EH (cell line): ENCODE results near the gene UBE2R2.
"Not testable (repeated sequence)": the region's sequence is repeated elsewhere in the genome, so short reads cannot be mapped to it uniquely, and the experiment has no call there.

Experiments
- DNase-seq: peaks from one replicate; pipeline ENCODE4 v3.0.0-alpha.2; 2015; ENCODE audit warnings: low read depth

Gene UBE2R2

GRCh38 chr9:33927694-33928093, 110.7 kb downstream of the UBE2R2 start:
- DNase-seq: no peak

GRCh38 chr9:33931326-33931725, 114.4 kb downstream of the UBE2R2 start:
- DNase-seq: no peak

- no peak for DNase-seq
Observed at GRCh38 chr9:33932078-33932807, 115.3 kb downstream of the UBE2R2 start.

DNA sequence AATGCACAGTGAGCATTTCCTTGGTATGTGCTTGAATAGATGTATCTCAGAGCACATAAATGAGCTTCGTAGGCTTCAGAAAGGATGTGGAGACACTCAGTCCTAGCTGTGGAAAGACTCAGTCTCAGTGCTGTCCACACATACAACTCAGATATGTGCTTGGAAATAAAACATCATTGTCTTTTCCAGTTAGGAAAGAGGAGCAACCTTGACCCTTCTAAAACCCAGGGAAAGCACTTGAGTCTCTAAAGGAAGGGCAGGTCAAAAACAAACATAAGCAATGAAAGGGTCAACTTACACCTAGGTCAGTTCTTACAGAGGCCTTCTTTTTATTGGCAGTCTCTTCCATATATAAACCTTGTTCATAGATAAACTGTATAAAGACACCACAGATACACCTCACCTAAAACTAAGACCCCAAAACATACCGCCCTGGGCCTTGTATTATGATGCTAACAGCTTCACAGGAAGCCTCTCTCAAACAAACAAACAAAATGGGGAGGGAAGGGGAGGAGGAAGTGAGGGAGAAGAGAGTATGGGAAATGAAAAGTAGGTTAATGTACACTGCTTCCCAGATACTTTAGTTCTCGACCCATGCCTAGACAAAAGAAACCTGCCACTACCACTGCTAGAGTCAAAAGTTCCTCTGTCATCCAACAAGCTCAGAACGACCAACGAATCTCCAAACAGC, 117.4 kb downstream of the UBE2R2 start:
- no peak for DNase-seq

DNA sequence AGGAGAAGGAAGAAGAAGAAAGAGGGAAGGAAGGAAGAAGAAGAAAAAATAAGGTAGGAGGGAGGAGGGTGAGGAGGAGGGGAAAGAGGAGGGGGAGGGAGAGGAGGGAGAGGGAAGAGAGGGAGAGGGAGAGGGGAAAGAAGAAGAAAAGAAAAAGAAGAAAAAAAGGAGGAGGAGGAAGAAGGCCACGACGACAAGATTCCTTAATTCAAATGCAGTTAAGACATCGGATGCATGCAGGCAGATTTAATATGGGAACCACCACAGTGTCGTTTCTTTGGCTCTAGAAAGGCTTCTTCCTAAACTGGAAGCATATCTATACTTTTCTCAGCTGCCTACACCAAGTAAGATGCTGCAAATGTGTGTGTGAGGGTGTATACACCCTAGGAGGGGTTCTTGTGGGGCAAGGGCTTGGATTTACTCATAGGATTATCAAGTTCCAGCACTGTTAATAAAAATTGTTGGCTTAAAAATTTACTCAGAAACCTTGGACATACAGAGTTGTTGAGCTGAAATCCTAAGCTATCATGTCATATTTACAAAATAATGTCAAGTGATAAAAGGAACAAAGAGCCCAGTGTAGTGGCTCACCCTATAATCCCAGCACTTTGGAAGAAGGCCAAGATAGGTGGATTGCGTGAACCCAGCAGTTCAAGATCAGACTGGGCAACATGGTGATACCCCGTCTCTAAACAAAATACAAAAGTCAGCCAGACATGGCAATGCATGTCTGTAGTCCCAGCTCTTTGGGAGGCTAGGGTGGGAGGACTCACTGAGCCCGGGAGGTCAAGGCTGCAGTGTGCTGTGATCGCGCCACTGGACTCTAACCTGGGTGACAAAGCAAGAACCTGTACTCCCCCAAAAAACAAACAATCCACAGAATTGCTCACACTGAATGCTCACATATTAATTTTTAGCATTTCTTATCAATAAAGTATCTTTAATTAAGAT, 123.2 kb downstream of the UBE2R2 start:
- DNase-seq: no peak

GRCh38 chr9:33942471-33943083, 125.6 kb downstream of the UBE2R2 start:
- DNase-seq: peak; percentile 87

DNA sequence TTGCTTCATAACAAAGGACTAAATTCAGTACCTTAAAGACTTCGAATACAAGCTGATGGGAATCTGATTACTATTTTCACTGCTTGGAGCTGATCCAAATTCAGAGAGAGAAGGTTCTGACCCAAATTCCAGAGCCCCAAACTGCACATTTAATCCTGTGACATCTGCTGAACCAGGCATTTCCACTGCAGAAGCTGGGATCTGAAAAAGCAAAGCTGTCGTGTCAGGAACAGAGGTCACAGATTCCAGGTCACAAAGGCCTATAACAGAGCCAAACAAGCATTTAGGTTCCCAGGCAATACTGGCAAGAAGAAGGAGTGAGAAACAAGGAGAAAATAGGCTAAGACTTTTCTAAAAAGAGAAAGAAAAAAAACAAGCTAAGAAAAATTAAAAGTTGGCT, 126.4 kb downstream of the UBE2R2 start:
- no peak for DNase-seq

- peak; percentile 97 for DNase-seq
Observed at GRCh38 chr9:33946779-33947535, 130.0 kb downstream of the UBE2R2 start.

- DNase-seq: no peak
Observed at GRCh38 chr9:33950371-33950770, 133.4 kb downstream of the UBE2R2 start.

DNA sequence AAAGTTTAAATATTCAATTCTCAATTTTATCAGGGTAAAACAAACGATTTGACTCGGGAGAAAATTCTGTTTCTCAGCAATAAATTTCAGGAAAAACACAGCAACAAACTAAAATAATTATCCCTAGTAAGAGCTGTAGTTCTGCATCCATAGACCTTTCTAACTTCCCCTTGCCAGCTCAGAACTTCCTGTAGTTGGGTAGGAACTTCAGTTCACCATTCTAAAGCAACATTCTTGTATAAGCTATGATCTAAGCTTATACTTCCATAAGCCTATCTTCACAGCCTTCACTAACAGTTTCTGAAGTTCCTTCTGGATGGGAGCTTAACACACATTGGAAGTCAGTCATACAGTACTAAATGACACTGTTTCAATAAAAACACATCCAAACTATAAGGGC, 135.1 kb downstream of the UBE2R2 start:
- DNase-seq: no peak

DNA sequence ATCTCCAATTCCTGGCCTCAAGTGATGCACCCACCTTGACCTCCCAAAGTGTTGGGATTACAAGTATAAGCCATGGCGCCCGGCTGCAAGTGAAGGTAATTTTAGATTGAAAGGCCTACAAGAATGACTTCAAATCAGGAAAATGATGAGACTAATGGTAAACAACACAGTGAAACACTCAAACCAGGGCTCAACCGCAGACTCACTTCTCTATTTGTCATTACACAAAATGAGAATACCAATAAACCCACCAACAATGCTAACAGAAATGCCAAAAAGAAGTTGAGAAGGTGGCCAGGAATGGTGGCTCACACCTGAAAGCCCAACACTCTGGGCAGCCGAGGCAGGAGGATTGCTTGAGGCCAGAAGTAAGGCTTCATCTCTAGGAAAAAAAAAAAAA, 139.6 kb downstream of the UBE2R2 start:
- no peak for DNase-seq

DNA sequence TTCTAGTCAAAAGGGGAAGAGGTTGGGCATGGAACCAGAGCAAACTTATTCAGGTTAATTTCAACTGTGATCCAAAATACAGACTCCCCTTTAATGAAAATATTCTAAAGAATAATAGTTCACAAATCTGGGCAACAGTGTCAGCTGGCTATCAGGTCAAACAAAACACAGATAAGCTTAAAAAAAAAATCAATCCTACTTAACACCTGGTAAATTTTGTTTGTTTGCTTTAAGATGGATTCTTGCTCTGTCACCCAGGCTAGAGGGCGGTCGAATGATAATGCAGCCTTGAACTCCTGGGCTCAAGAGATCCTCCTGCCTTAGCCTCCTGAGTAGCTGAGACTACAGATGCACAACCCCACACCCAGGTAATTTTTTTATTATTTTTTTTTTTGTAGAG, 142.8 kb downstream of the UBE2R2 start:
- no peak for DNase-seq

DNA sequence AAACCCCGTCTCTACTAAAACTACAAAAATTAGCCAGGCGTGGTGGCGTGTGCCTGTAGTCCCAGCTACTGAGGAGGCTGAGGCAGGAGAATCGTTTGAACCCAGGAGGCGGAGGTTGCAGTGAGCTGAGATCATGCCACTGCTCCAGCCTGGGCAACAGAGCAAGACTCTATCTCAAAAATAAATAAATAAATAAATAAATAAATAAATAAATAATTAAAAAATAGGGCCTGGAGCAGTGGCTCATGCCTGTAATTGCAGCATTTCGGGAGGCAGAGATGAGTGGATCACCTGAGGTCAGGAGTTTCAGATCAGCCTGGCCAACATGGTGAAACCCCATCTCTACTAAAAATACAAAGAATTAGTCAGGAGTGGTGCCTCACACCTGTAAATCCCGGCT, 145.5 kb downstream of the UBE2R2 start:
- DNase-seq: not testable (repeated sequence)

GRCh38 chr9:33964086-33964768, 147.3 kb downstream of the UBE2R2 start:
- DNase-seq: no peak
